HepG2 (cell line): ENCODE data around the gene MAN1A1. TPM values are rescaled to one million over a fixed set of nuclear protein-coding genes. Genes with fewer than 3 reads are reported as not detected.

Experiments
- ATAC-seq: fragments of 200-7000 bp; cut with Tn5 transposase; 3 replicates; pipeline ENCODE4 v1.9.1; 2020; ENCODE audit warnings: mild to moderate bottlenecking, moderate library complexity
- BruUV-seq: library from RNA; stranded (reverse); fragments of 400-500 nt; replicated peaks from 2 replicates; lab custom pipeline; 2021; lab: Mats Ljungman, UMichigan
- CTCF ChIA-PET: fragments of 300-600 bp; formaldehyde crosslinking; extraction: SDS; loops from one replicate; lab custom pipeline; 2021; ENCODE audit warnings: low total read pairs, inconsistent platforms, low intra/inter-chr PET ratio; lab: Yijun Ruan, JAX
- POLR2A ChIA-PET: fragments of 350-600 bp; sonication (Branson Sonifier 250); formaldehyde crosslinking; loops from one replicate; lab custom pipeline; 2020; ENCODE audit warnings: antibody characterized with exemption, inconsistent platforms; lab: Yijun Ruan, JAX
- DNase-seq: peaks from one replicate; pipeline ENCODE4 v3.0.0-alpha.2; 2015; ENCODE audit warnings: low spot score
- FAIRE-seq: peaks from 3 replicates; lab custom pipeline; 2011; peaks lifted over from hg19 to GRCh38; lab: Jason Lieb, UNC
- H2AFZ ChIP-seq: one replicate; pipeline ENCODE4 v1.6.1; 2011; ENCODE audit warnings: low read length, inconsistent platforms
- H3K27ac ChIP-seq: fragments of 300-600 bp; 3 replicates; pipeline ENCODE4 v1.8.0; 2011; ENCODE audit warnings: mixed run types, mild to moderate bottlenecking, mixed read lengths, low read length, inconsistent platforms; ENCODE audit not compliant: insufficient read depth; ENCODE audit errors: extremely low read length
- H3K27me3 ChIP-seq, 2 experiments: fragments of 200-600 bp in 1 of 2; 2 replicates in 1 of 2; 3 replicates in 1 of 2; pipeline versions ENCODE4 v1.6.0 to v1.8.0; 2011; ENCODE audit warnings: low read length in 2 of 2, mild to moderate bottlenecking in 2 of 2, moderate library complexity in 2 of 2, inconsistent platforms in 1 of 2; ENCODE audit not compliant: insufficient read depth in 2 of 2, control insufficient read depth in 1 of 2
- H3K36me3 ChIP-seq, 2 experiments: fragments of 200-600 bp in 1 of 2; replicated peaks in 1 of 2; 2 replicates in 1 of 2; 3 replicates in 1 of 2; pipeline versions ENCODE4 v1.5.1 to v1.8.0; 2011; ENCODE audit warnings: low read length in 2 of 2, inconsistent platforms in 1 of 2; ENCODE audit not compliant: insufficient read depth in 2 of 2, control insufficient read depth in 1 of 2
- H3K4me1 ChIP-seq: 2 replicates; pipeline ENCODE4 v1.5.1; 2012; ENCODE audit warnings: low read length, inconsistent platforms; ENCODE audit not compliant: insufficient read depth
- H3K4me2 ChIP-seq: 2 replicates; pipeline ENCODE4 v1.6.0; 2011; ENCODE audit warnings: low read depth, low read length, inconsistent platforms
- H3K4me3 ChIP-seq, 3 experiments: fragments of 200-600 bp in 1 of 3; sonication (generic), shearing (Covaris generic) in 1 of 3; replicated peaks in 1 of 3; 2 replicates each; pipeline ENCODE4 v1.5.1; 2011 to 2016; ENCODE audit warnings: low read length in 3 of 3, inconsistent platforms in 2 of 3, low read depth in 2 of 3, mild to moderate bottlenecking in 2 of 3, control low read depth in 1 of 3, mixed read lengths in 1 of 3; ENCODE audit not compliant: insufficient read depth in 1 of 3
- H3K79me2 ChIP-seq: one replicate; pipeline ENCODE4 v1.6.1; 2011; ENCODE audit warnings: low read length, inconsistent platforms; ENCODE audit not compliant: insufficient read depth
- H3K9ac ChIP-seq: 2 replicates; pipeline ENCODE4 v1.6.0; 2011; ENCODE audit warnings: mild to moderate bottlenecking, low read depth, low read length, inconsistent platforms; ENCODE audit not compliant: insufficient read depth
- H3K9me3 ChIP-seq: 2 replicates; pipeline ENCODE4 v1.5.1; 2012; ENCODE audit warnings: mild to moderate bottlenecking, low read length
- H4K20me1 ChIP-seq: 2 replicates; pipeline ENCODE4 v1.6.0; 2011; ENCODE audit warnings: inconsistent platforms, mild to moderate bottlenecking, low read length, moderate library complexity; ENCODE audit not compliant: insufficient read depth
- ATAD3A ChIP-seq: sonication (generic); formaldehyde crosslinking; IDR thresholded peaks from 2 replicates; pipeline ENCODE4 v1.4.0; 2020; ENCODE audit warnings: missing genetic modification reagents
- CEBPG ChIP-seq: IDR thresholded peaks from 2 replicates; pipeline ENCODE4 v1.6.1; 2016
- FOXO4 ChIP-seq: sonication (generic); formaldehyde crosslinking; conservative IDR thresholded peaks from 2 replicates; pipeline ENCODE4 v1.8.1; 2023; ENCODE audit warnings: missing genetic modification reagents
- HBP1 ChIP-seq: IDR thresholded peaks from 2 replicates; pipeline ENCODE4 v1.6.1; 2016; ENCODE audit warnings: low read depth, control low read depth
- HOXA9 ChIP-seq: sonication (generic); formaldehyde crosslinking; IDR thresholded peaks from 2 replicates; pipeline ENCODE4 v1.8.1; 2022; ENCODE audit warnings: missing genetic modification reagents, mild to moderate bottlenecking, moderate library complexity, borderline replicate concordance
- MIER3 ChIP-seq: IDR thresholded peaks from 2 replicates; pipeline ENCODE4 v1.6.1; 2016; ENCODE audit warnings: missing compliant biosample characterization, borderline replicate concordance
- NCOR1 ChIP-seq: fragments of 200-600 bp; sonication (generic); IDR thresholded peaks from 2 replicates; pipeline ENCODE4 v1.7.0; 2017; ENCODE audit warnings: antibody characterized with exemption, low read length, borderline replicate concordance
- SALL1 ChIP-seq: sonication (generic); formaldehyde crosslinking; IDR thresholded peaks from 2 replicates; pipeline ENCODE4 v1.8.0; 2022; ENCODE audit warnings: mild to moderate bottlenecking, missing genetic modification reagents
- SAP130 ChIP-seq: IDR thresholded peaks from 2 replicates; pipeline ENCODE4 v1.6.1; 2016; ENCODE audit warnings: low read depth
- SRSF1 ChIP-seq: fragments of 200-400 bp; formaldehyde crosslinking; optimal IDR thresholded peaks from 2 replicates; pipeline ENCODE3; 2017; ENCODE audit warnings: mild to moderate bottlenecking, low read depth, low read length, moderate library complexity
- STAG1 ChIP-seq: sonication (generic); formaldehyde crosslinking; IDR thresholded peaks from 2 replicates; pipeline ENCODE4 v1.4.0; 2020; ENCODE audit warnings: missing genetic modification reagents
- TEAD2 ChIP-seq: sonication (generic); formaldehyde crosslinking; IDR thresholded peaks from 2 replicates; pipeline ENCODE4 v1.9.0; 2021; ENCODE audit warnings: missing genetic modification reagents
- ZFP36L2 ChIP-seq: sonication (generic); formaldehyde crosslinking; IDR thresholded peaks from 2 replicates; pipeline ENCODE4 v1.4.0; 2020; ENCODE audit warnings: missing genetic modification reagents
- ZKSCAN1 ChIP-seq: fragments of 150-350 bp; IDR thresholded peaks from 2 replicates; pipeline ENCODE4 v1.6.1; 2014; ENCODE audit warnings: low read length
- ZNF264 ChIP-seq: sonication (generic); formaldehyde crosslinking; IDR thresholded peaks from 2 replicates; pipeline ENCODE4 v1.4.0; 2020; ENCODE audit warnings: missing genetic modification reagents
- ZNF503 ChIP-seq: sonication (generic); formaldehyde crosslinking; IDR thresholded peaks from 2 replicates; pipeline ENCODE4 v1.4.0; 2020; ENCODE audit warnings: missing genetic modification reagents
- ZNF512B ChIP-seq: sonication (generic); formaldehyde crosslinking; IDR thresholded peaks from 2 replicates; pipeline ENCODE4 v1.5.1; 2020; ENCODE audit warnings: missing genetic modification reagents, mild to moderate bottlenecking, borderline replicate concordance
- ZSCAN12 ChIP-seq: sonication (generic); formaldehyde crosslinking; IDR thresholded peaks from 2 replicates; pipeline ENCODE4 v1.9.0; 2021; ENCODE audit warnings: mild to moderate bottlenecking, missing genetic modification reagents
- WGBS: methylation state at CpG from one replicate; pipeline ENCODE4 v1.1.6; 2017; ENCODE audit warnings: low lambda C conversion rate; 5-methylcytosine and 5-hydroxymethylcytosine counted together
- in situ Hi-C: cut with HindIII; loops from 2 replicates; pipeline ENCODE4 v1.10.0; 2017; ENCODE audit warnings: low pct_unique_long_range_greater_than_20kb; ENCODE audit not compliant: extremely low pct_ligation_motif_present
- intact Hi-C: fragments of 100-400 bp; cut with micrococcal nuclease; formaldehyde crosslinking; loops from one replicate; pipeline ENCODE4 v1.10.0; 2022; ENCODE audit not compliant: unreplicated experiment
- polyA plus RNA-seq, 8 experiments: library from polyadenylated mRNA; depleted of rRNA in 3 of 8; stranded (reverse) in 7 of 8; unstranded in 1 of 8; fragments of >200 nt; fragmentation: Illumina TruSeq in 4 of 8; extraction: Trizol in 4 of 8; gene quantifications; 2 replicates each; pipeline versions ENCODE4 v1.2.1 to v1.2.3, GENCODE V29; 2011 to 2016; ENCODE audit warnings: low read depth in 4 of 8, missing spikeins in 1 of 8, mixed read lengths in 1 of 8; ENCODE audit not compliant: insufficient read depth in 1 of 8
- total RNA-seq, 5 experiments: library from RNA; depleted of rRNA; stranded (reverse); fragments of >200 nt; fragmentation: Illumina TruSeq; extraction: Trizol; gene quantifications; 2 replicates each; pipeline ENCODE4 v1.2.3, GENCODE V29; 2016; ENCODE audit warnings: low read depth in 1 of 5

The MAN1A1 gene
- total and polyA plus RNA-seq, 2 of the 13 experiments (the other 11 are each of a cell fraction or from before 2014, with no cell fraction given) = 156 to 236 TPM

GRCh38 chr6:119170447-119171087 lies 179.0 kb downstream of the MAN1A1 start:
- ATAC-seq = peak; percentile 62
- ChIA-PET POLR2A (interaction anchor here (1.1 to 3.2 kb wide), 4 partner anchors 23 to 177 kb away, joined by 3 to 19 read pairs (median 6); no protein-coding TSS in a partner anchor), CTCF (interaction anchor here (1.5 kb wide), 1 partner anchor 41 kb away, joined by 6 read pairs; no protein-coding TSS in a partner anchor)
- intact Hi-C loops (loop anchor here (1.0 to 2.0 kb wide), 3 partner anchors 41 to 176 kb away; no protein-coding TSS in a partner anchor), in situ Hi-C loops (no loop called here)
- WGBS = under 1% methylated on average over 8 of the region's 8 CpGs
- BruUV-seq = no TSS peak
- H3K4me3 ChIP-seq = peak overlapping the region in 2 of 3 experiments; percentile 5 to 23; a peak in 2 of 6 replicates
- H4K20me1 ChIP-seq = no peaks in the 10 kb centered on the region
- H3K9ac ChIP-seq = peak overlapping the region; percentile 41
- no peaks in the 10 kb centered on the region for H3K27me3 ChIP-seq
- H3K79me2 ChIP-seq = no peaks in the 10 kb centered on the region
- H3K4me1 ChIP-seq = peaks cover 70% of the 10 kb centered on the region
- H3K36me3 ChIP-seq = no peaks in the 10 kb centered on the region
- peak overlapping the region; percentile 55 for H3K4me2 ChIP-seq
- peak overlapping the region; percentile 74 for H3K27ac ChIP-seq
- no peak overlapping the region for H2AFZ ChIP-seq
- FAIRE-seq = peak; percentile 32
- DNase-seq = peak; percentile 97
- no peaks in the 10 kb centered on the region for H3K9me3 ChIP-seq
- TF ChIP-seq FOXO4 (CRISPR knock-in tag) = no peak
- TF ChIP-seq HOXA9 = 0 out of 2 replicates have a peak, but pooled peaks have one; percentile 53
- peak; percentile 90 for TF ChIP-seq ZNF503 (CRISPR knock-in tag)
- no peak for TF ChIP-seq SRSF1
- peak; percentile 91 for TF ChIP-seq CEBPG (CRISPR knock-in tag)
- TF ChIP-seq SALL1 (CRISPR knock-in tag) = no peak
- peak; percentile 75; the same call in 1 of the 2 replicates for TF ChIP-seq MIER3 (CRISPR knock-in tag)
- peak; percentile 87 for TF ChIP-seq NCOR1
- no peak for TF ChIP-seq ZFP36L2 (CRISPR knock-in tag)
- peak; percentile 63 for TF ChIP-seq SAP130 (CRISPR knock-in tag)
- TF ChIP-seq ZSCAN12 (CRISPR knock-in tag) = no peak
- no peak for TF ChIP-seq ATAD3A
- no peak for TF ChIP-seq ZKSCAN1
- TF ChIP-seq HBP1 (CRISPR knock-in tag) = no peak
- TF ChIP-seq TEAD2 = no peak
- no peak; the same call in 1 of the 2 replicates for TF ChIP-seq ZNF264 (CRISPR knock-in tag)
- TF ChIP-seq STAG1 (CRISPR knock-in tag) = no peak
- TF ChIP-seq ZNF512B = peak; percentile 76; the same call in 1 of the 2 replicates
